ENCODE measurements around the gene ATOH8.
A peak's percentile ranks its signal among the peaks of the same experiment; 100 is the strongest.

ATOH8 gene

DNA sequence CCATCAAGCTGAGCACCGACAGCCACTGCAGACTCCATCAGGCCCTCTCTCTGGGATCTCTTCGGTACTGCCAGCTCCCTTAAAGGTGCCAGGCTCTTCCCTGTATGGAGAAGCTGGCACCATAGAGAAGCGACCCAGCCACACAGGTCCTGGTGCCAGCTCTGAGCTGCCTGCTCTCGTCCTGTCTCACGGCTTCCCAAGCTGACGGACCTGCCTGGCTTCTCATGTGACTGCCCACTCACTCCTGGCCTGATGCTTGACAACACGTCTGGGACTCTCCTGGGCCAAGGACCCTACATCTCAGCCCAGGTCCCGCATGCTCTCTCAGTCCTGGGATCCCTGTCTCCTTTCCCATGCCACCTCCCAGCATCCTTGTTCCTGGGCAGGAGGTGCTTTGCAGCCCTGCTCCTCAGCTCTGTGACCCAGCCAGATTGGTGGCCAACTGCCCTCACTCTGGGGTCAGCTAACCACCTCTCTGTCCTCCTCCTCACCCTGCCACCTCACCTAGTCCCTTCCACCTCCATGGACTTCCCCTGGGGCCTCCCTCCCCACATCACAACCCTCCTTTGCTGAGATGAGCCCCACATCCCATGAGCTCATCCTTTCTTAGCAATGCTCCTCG is 12.5 kb upstream of the ATOH8 start:
- Histone ChIP-seq H3K36me3 (ENCODE audit: insufficient read depth, low read length) (no peaks in the 10 kb centered on the region), H3K27me3 (ENCODE audit: control insufficient read depth, insufficient read depth, low read length) (no peaks in the 10 kb centered on the region), H3K4me1 (ENCODE audit: control insufficient read depth, insufficient read depth, low read length) (peaks cover 78% of the 10 kb centered on the region), H3K9ac (ENCODE audit: low read depth, low read length) (peak overlapping the region; percentile 95), H3K4me2 (ENCODE audit: low read length) (peak overlapping the region; percentile 84), H3K4me3 (ENCODE audit: low read length) (peak overlapping the region; percentile 34), H3K9me3 (replicated peaks; ENCODE audit: low read length) (no peaks in the 10 kb centered on the region)

DNA sequence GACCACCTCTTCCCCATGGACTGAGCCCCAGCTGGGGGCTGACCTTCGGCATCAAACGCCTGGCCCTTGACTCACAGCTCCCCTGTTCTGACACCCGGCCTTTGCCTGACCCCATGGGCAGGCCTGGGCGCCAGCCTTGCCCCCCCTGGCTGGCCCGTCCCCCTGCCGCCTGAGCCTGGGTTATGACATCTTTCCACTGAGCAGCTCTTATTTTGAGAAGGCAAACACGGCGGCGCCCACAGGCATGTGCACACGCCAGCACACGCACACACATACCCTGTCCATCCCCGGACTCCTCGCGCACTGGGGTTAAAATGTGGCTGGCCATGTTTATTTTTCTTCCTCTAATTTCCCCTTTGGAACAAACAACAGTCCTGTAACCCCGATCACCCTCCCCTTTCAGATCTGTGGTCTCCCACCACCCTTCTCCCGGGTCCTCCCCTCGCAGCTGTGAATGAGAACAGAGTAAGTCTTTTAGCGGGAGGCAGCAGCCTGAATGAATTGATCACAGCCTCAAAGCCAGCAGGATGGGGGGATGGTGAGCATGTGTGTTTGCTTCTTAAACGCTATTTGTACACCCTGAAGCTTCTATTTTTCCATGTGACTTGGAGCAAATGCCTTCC is 11.8 kb upstream of the ATOH8 start:
- peak overlapping the region; percentile 95 for H3K9ac ChIP-seq (ENCODE audit: low read depth, low read length)

DNA sequence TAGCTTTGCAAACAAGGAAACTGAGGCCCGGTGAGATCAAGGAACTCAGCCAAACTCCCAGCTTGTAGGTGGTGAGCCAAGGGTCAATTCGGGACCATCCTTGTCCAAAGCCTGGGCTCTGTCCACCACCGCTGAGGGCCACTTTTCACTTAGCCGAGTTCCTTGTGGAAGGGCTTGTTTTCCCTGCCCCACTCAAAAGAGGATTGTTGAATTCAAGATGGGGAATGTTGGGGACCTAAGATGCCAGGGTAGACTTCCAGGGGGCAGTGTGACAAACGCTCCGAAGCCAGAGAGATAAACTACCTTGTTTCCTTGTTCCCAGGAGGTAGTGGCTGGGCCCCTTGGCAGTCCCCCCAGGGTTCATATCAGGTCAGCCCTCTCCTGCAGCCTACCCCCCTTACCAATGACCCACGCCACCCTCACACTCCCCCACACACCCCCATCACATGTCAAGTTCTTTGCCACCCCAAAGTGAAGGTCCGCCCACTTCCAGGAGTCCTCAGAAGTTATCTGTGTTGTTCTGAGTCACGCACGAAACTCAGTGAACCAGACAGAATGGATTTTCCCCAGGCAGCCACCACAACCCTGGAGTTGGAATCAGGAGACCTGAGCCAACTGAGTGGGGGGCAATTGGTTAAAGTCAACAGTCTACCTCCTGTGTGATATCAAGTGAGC is 10.3 kb upstream of the ATOH8 start:
- peaks cover 60% of the 10 kb centered on the region for H3K4me1 ChIP-seq (ENCODE audit: control insufficient read depth, insufficient read depth, low read length)
- peak overlapping the region; percentile 42 for H3K4me3 ChIP-seq (ENCODE audit: low read length)
- no peaks in the 10 kb centered on the region for H3K27me3 ChIP-seq (ENCODE audit: control insufficient read depth, insufficient read depth, low read length)
- peak overlapping the region; percentile 95 for H3K9ac ChIP-seq (ENCODE audit: low read depth, low read length)
- peak overlapping the region; percentile 84 for H3K4me2 ChIP-seq (ENCODE audit: low read length)
- H3K36me3 ChIP-seq (ENCODE audit: insufficient read depth, low read length) = no peaks in the 10 kb centered on the region
- H3K9me3 ChIP-seq (replicated peaks; ENCODE audit: low read length) = no peaks in the 10 kb centered on the region

More for the DNA sequence above, 11.8 kb upstream of the ATOH8 start:
- H3K4me1 ChIP-seq (ENCODE audit: control insufficient read depth, insufficient read depth, low read length) = peaks cover 75% of the 10 kb centered on the region
- H3K9me3 ChIP-seq (replicated peaks; ENCODE audit: low read length) = no peaks in the 10 kb centered on the region
- no peaks in the 10 kb centered on the region for H3K36me3 ChIP-seq (ENCODE audit: insufficient read depth, low read length)
- peak overlapping the region; percentile 54 for H3K4me3 ChIP-seq (ENCODE audit: low read length)
- no peaks in the 10 kb centered on the region for H3K27me3 ChIP-seq (ENCODE audit: control insufficient read depth, insufficient read depth, low read length)
- H3K4me2 ChIP-seq (ENCODE audit: low read length) = peak overlapping the region; percentile 84

DNA sequence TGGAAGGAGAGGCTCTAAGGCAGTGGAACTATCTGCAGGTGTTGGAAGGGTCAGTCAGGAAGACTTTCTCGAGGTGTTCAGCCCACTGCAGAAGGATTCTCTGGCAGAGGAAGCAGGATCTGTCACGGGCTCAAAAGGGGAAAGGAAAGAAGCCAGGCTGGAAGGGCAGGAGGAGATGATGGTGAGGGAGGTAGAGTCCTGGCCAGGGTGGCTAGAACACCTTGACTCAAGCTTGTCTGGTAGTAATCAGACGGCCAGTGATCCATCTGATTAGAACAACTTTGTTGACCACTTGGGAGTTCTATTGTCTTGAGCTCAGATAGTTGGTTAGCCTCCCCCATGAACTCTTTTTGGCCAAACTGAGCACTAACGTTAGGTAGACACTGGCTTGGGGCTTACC is 9.7 kb upstream of the ATOH8 start:
- Histone ChIP-seq H3K9me3 (replicated peaks; ENCODE audit: low read length) (no peaks in the 10 kb centered on the region), H3K4me2 (ENCODE audit: low read length) (peak overlapping the region; percentile 84), H3K4me1 (ENCODE audit: control insufficient read depth, insufficient read depth, low read length) (peaks cover 65% of the 10 kb centered on the region), H3K36me3 (ENCODE audit: insufficient read depth, low read length) (no peaks in the 10 kb centered on the region), H3K4me3 (ENCODE audit: low read length) (peak overlapping the region; percentile 34), H3K27me3 (ENCODE audit: control insufficient read depth, insufficient read depth, low read length) (no peaks in the 10 kb centered on the region), H3K9ac (ENCODE audit: low read depth, low read length) (peak overlapping the region; percentile 64)

DNA sequence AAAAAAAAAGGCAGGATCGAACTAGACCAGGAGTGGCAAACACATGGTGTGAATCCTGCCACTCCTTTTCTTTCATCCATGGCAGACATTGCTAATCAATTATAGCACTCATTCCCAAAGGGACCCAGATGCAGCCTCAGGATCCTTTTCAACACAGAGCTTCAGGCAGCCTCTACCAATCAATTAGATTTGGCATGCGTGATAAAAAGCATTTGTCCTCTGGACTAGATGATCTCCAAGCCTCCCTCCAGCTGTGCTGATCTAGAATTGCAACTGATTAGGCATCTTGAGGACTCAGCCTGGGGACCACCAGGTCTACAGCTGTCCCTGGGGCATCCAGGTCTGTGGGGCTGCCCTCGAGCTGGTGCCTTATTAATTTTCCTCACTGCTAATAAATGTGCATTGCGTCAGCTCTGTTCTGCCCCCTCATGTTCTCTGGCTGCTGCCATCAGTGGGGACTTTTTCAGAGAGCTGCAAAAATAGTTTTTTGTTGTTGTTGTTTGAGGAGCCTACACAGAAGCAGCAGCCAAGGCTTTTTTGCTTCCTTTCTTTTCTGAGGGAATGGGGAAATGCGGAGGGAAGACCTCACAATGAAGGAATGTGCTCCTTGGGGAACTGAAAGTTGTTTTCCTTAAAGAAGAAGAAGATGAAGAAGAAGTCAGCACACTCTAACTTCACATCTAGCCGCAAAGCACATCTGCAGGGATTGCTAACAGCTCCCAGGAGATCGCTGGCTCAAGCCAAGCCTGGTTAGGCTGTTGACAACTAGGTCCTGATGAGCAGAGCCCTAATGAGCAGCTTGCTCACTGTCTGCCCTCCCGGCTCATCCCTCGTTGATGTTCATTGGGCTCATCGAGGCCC is 8.8 kb upstream of the ATOH8 start:
- Histone ChIP-seq H3K27me3 (ENCODE audit: control insufficient read depth, insufficient read depth, low read length) (no peaks in the 10 kb centered on the region), H3K9me3 (replicated peaks; ENCODE audit: low read length) (no peaks in the 10 kb centered on the region), H3K4me3 (ENCODE audit: low read length) (peak overlapping the region; percentile 53), H3K4me1 (ENCODE audit: control insufficient read depth, insufficient read depth, low read length) (peaks cover 71% of the 10 kb centered on the region), H3K9ac (ENCODE audit: low read depth, low read length) (peak overlapping the region; percentile 64), H3K4me2 (ENCODE audit: low read length) (peak overlapping the region; percentile 84), H3K36me3 (ENCODE audit: insufficient read depth, low read length) (no peaks in the 10 kb centered on the region)

DNA sequence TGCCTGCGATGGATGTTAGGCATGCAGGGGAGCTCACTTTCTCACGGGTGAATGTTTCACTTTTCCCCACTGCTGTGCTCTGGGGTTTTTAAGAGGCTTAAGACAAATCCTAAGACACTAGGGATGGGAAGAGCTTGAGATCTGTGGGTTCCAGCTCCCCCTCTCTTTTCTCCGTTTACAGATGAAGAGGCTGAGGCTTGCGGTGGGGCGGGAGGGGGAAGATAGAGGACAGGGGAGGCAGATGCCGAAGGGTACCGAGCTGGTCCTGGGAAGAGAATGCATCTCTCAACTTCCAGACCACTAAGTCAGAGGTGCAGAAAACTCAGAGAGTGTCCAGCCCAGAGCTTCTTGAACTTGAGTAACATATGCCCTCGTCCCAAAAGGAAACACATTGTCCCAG is 8.2 kb upstream of the ATOH8 start:
- Histone ChIP-seq H3K9me3 (replicated peaks; ENCODE audit: low read length) (no peaks in the 10 kb centered on the region), H3K4me1 (ENCODE audit: control insufficient read depth, insufficient read depth, low read length) (peaks cover 70% of the 10 kb centered on the region), H3K4me3 (ENCODE audit: low read length) (peak overlapping the region; percentile 53), H3K36me3 (ENCODE audit: insufficient read depth, low read length) (no peaks in the 10 kb centered on the region), H3K9ac (ENCODE audit: low read depth, low read length) (peak overlapping the region; percentile 64), H3K4me2 (ENCODE audit: low read length) (peak overlapping the region; percentile 84), H3K27me3 (ENCODE audit: control insufficient read depth, insufficient read depth, low read length) (no peaks in the 10 kb centered on the region)

DNA sequence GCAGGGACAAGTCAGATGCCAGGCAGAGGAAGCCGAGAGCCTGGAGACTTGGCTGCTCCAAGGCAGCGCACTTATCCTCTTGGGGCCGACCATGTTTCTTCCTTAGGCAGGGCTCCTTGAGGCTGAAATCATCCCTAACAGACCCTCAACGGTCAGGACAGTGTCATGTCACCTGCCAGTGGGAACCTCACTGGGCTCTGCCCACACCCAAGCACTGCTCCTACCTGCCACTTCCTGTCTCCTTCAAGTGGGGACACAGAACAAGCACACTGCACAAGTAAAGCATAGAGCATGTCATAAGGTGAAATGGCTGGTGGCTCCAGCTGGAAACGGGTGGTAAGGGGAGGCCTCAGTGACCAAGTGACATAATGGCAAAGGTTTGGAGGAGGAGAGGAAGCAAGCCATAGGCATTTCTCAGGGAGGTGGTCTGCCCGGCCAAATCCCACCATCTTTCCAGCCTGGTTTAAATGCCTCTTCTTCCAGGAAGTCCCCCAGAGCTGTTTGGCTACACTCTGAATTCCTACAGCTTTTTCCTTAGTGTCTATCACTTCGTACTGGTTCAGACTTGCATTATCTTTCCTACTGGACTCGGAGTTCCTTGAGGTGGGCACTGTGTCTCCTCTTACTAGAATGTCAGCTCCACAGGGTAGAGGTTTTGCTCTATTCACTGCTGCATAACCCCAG is 7.3 kb upstream of the ATOH8 start:
- H3K9ac ChIP-seq (ENCODE audit: low read depth, low read length) = no peak overlapping the region
- peaks cover 70% of the 10 kb centered on the region for H3K4me1 ChIP-seq (ENCODE audit: control insufficient read depth, insufficient read depth, low read length)
- no peaks in the 10 kb centered on the region for H3K36me3 ChIP-seq (ENCODE audit: insufficient read depth, low read length)
- H3K4me3 ChIP-seq (ENCODE audit: low read length) = no peak overlapping the region
- H3K4me2 ChIP-seq (ENCODE audit: low read length) = no peak overlapping the region
- H3K9me3 ChIP-seq (replicated peaks; ENCODE audit: low read length) = no peaks in the 10 kb centered on the region
- H3K27me3 ChIP-seq (ENCODE audit: control insufficient read depth, insufficient read depth, low read length) = no peaks in the 10 kb centered on the region

DNA sequence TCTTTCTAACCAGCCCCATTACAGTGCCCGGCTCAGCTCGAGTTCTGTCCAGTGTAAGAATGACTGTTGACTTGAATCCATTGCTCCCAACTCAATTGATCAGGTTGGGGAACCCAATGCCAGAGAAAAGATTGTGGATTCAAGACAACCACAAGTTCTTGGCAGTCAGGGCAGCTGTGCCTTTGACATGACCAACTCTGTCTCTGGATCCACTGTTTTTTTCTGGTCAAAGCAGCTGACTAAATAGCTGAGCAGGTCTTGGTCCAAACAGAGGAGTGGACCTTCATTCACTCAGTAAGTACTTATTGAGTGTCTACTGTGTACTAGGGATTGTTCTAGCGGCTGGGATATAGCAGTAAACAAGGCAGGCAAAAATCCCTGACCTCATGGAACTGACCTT is 6.3 kb upstream of the ATOH8 start:
- Histone ChIP-seq H3K4me1 (ENCODE audit: control insufficient read depth, insufficient read depth, low read length) (peaks cover 66% of the 10 kb centered on the region), H3K36me3 (ENCODE audit: insufficient read depth, low read length) (no peaks in the 10 kb centered on the region), H3K27me3 (ENCODE audit: control insufficient read depth, insufficient read depth, low read length) (no peaks in the 10 kb centered on the region)

DNA sequence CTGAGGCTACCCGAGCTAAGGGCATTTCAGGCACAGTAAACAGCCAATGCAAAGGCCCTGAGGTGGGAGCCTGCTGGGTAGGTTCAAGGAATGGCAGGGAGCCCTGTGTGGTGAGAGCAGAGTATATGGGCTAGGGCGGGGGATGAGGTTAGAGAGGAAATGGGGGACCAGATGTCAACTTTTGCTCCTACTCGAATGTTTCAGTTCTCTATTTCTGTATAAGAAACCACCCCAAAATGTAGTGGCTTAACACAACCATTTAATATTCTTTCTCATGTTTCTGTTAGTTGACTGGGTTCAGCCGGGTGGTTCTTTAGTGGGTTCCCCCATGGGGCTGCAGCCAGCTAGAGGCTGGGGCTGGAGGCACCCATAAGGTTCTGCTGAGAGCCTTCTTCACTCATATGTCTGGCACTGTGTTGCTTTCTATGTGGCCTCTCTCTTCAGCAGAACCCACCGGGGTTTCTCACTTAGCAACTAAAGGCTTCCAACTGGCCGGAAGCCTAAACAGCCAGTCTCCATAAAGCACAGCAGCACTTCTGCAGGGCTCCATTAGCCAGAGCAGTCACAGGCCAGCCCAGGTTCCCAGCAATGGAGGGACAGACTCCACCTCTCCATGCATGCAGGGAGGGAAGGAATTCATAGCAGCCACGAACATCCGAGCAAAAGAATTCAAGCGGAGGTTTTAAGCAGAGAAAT is 5.6 kb upstream of the ATOH8 start:
- H3K4me2 ChIP-seq (ENCODE audit: low read length) = no peak overlapping the region
- no peak overlapping the region for H3K4me3 ChIP-seq (ENCODE audit: low read length)
- H3K36me3 ChIP-seq (ENCODE audit: insufficient read depth, low read length) = no peaks in the 10 kb centered on the region
- no peaks in the 10 kb centered on the region for H3K9me3 ChIP-seq (replicated peaks; ENCODE audit: low read length)
- no peak overlapping the region for H3K9ac ChIP-seq (ENCODE audit: low read depth, low read length)
- H3K27me3 ChIP-seq (ENCODE audit: control insufficient read depth, insufficient read depth, low read length) = no peaks in the 10 kb centered on the region
- peaks cover 66% of the 10 kb centered on the region for H3K4me1 ChIP-seq (ENCODE audit: control insufficient read depth, insufficient read depth, low read length)

More for the DNA sequence above, 6.3 kb upstream of the ATOH8 start:
- no peak overlapping the region for H3K4me2 ChIP-seq (ENCODE audit: low read length)
- H3K9me3 ChIP-seq (replicated peaks; ENCODE audit: low read length) = no peaks in the 10 kb centered on the region
- no peak overlapping the region for H3K9ac ChIP-seq (ENCODE audit: low read depth, low read length)
- H3K4me3 ChIP-seq (ENCODE audit: low read length) = no peak overlapping the region

DNA sequence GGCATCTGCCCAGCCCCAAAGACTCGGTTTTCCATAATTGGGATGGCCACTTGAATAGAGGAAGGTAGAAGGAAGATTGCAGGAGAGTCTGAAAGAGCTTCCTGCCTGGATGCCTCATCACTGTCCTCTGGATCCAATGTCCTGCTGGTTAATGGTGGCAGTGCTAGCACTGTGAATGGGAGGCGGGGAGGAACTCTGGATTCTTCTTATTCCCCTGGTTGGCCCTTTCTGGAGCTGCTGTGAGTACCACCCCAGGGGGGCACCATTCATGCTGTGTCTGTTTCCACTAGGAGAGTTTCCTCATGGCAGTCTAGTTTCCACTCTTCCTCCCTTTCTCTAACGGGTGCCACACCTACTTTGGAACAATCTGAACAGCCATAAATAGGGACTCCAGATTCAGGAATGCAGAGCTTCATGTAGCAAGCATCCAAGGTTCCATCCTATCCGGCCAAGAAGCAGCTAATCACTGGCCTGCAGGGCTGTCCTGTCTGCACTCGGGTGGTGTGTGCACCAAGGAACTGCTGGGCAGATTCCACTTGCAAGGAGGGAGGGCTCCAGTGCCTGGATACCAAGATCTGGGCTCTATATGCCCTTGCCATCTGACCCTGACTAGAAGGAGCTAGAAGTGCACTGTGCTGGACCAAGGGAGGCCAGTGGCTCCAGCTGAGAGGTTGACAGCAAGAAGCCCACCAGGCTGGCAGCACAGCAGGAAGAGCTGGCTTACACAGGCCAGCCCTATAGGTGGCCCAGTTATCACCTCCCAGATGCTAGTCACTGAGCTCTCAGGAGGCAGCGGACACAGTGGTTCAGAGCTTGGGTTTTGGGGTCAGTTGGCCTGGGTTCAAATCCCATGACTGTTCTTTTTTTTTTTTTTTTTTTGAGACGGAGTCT is 4.6 kb upstream of the ATOH8 start:
- H3K4me2 ChIP-seq (ENCODE audit: low read length) = no peak overlapping the region
- H3K36me3 ChIP-seq (ENCODE audit: insufficient read depth, low read length) = no peaks in the 10 kb centered on the region
- H3K9ac ChIP-seq (ENCODE audit: low read depth, low read length) = no peak overlapping the region
- no peaks in the 10 kb centered on the region for H3K9me3 ChIP-seq (replicated peaks; ENCODE audit: low read length)
- H3K4me1 ChIP-seq (ENCODE audit: control insufficient read depth, insufficient read depth, low read length) = peaks cover 58% of the 10 kb centered on the region
- no peaks in the 10 kb centered on the region for H3K27me3 ChIP-seq (ENCODE audit: control insufficient read depth, insufficient read depth, low read length)
- H3K4me3 ChIP-seq (ENCODE audit: low read length) = no peak overlapping the region
